K562 (cell line): Measurements from ENCODE around the gene RNU6-1.

Experiments
- CBX2 ChIP-seq: fragments of 200-600 bp; sonication (generic); IDR thresholded peaks from one replicate; pipeline ENCODE4 v1.6.1; 2012; ENCODE audit warnings: mild to moderate bottlenecking, low read length, inconsistent platforms; ENCODE audit not compliant: insufficient read depth, poor library complexity, severe bottlenecking
- GTF2F1 ChIP-seq: IDR thresholded peaks from 2 replicates; pipeline ENCODE4 v1.6.1; 2011; ENCODE audit warnings: low read depth, low read length, improper control_type of control experiment
- NFIC ChIP-seq: fragments of 450-650 bp; IDR thresholded peaks from 2 replicates; pipeline ENCODE4 v1.6.1; 2017; ENCODE audit warnings: mild to moderate bottlenecking, inconsistent platforms
- NR3C1 ChIP-seq: sonication (generic); formaldehyde crosslinking; IDR thresholded peaks from 2 replicates; pipeline ENCODE4 v1.8.1; 2022; ENCODE audit warnings: missing genetic modification reagents
- POLR2A ChIP-seq: fragments of 450-650 bp; conservative IDR thresholded peaks from 2 replicates; pipeline ENCODE4 v1.6.1; 2016
- SAFB ChIP-seq: fragments of 200-400 bp; formaldehyde crosslinking; IDR thresholded peaks from 2 replicates; pipeline ENCODE4 v1.6.1; 2017; ENCODE audit warnings: low read depth, low read length, borderline replicate concordance
- ZNF175 ChIP-seq: fragments of 200-800 bp; sonication (Bioruptor generic); IDR thresholded peaks from 2 replicates; pipeline ENCODE4 v1.6.1; 2016; ENCODE audit warnings: low read depth, mild to moderate bottlenecking, missing genetic modification characterization, missing compliant biosample characterization
- ZNF384 ChIP-seq: IDR thresholded peaks from 2 replicates; pipeline ENCODE4 v1.6.1; 2012; ENCODE audit warnings: low read depth, low read length, improper control_type of control experiment
- ZNF785 ChIP-seq: fragments of 250-450 bp; sonication (Bioruptor Pico); IDR thresholded peaks from 2 replicates; pipeline ENCODE4 v1.4.0; 2020; ENCODE audit warnings: mild to moderate bottlenecking

GRCh38 chr15:67790610-67791319 is 49.1 kb downstream of the RNU6-1 start:
- TF ChIP-seq NR3C1 (CRISPR knock-in tag): no peak
- no peak for TF ChIP-seq SAFB
- no peak for TF ChIP-seq ZNF175
- TF ChIP-seq POLR2A: no peak
- TF ChIP-seq ZNF384: no peak
- TF ChIP-seq GTF2F1: no peak
- no peak for TF ChIP-seq NFIC
- no peak for TF ChIP-seq ZNF785
- no peak for TF ChIP-seq CBX2
